GM21515 (cell line): Measurements from ENCODE around the gene SLC5A1.
"Not testable (repeated sequence)": the region's sequence is repeated elsewhere in the genome, so short reads cannot be mapped to it uniquely, and the experiment has no call there.

Experiments
- ATAC-seq: cut with Tn5 transposase; IDR thresholded peaks from one replicate; pipeline ENCODE4 v1.9.1; 2021; ENCODE audit not compliant: unreplicated experiment

Gene SLC5A1

GRCh38 chr22:32142600-32142999, 99.5 kb downstream of the SLC5A1 start:
- no peak for ATAC-seq

GRCh38 chr22:32144496-32145274, 101.6 kb downstream of the SLC5A1 start:
- ATAC-seq: no peak

GRCh38 chr22:32147128-32147527, 104.1 kb downstream of the SLC5A1 start:
- not testable (repeated sequence) for ATAC-seq

- not testable (repeated sequence) for ATAC-seq
Measured at GRCh38 chr22:32148372-32148771, 105.3 kb downstream of the SLC5A1 start.

GRCh38 chr22:32150647-32151046, 107.6 kb downstream of the SLC5A1 start:
- ATAC-seq: not testable (repeated sequence)

GRCh38 chr22:32151641-32152040, 108.6 kb downstream of the SLC5A1 start:
- not testable (repeated sequence) for ATAC-seq

GRCh38 chr22:32154727-32155126, 111.7 kb downstream of the SLC5A1 start:
- ATAC-seq: not testable (repeated sequence)

- ATAC-seq: not testable (repeated sequence)
Measured at GRCh38 chr22:32157632-32158031, 114.6 kb downstream of the SLC5A1 start.

GRCh38 chr22:32158712-32159533, 115.9 kb downstream of the SLC5A1 start, which contains the start of gene C22orf42:
Gene C22orf42 (minus strand): TSS chr22:32159303. CDS start chr22:32159215, 88 bp downstream.
- no peak for ATAC-seq

GRCh38 chr22:32160411-32160810, 117.3 kb downstream of the SLC5A1 start:
- not testable (repeated sequence) for ATAC-seq
